ENCODE measurements around the gene MERTK.

DNA sequence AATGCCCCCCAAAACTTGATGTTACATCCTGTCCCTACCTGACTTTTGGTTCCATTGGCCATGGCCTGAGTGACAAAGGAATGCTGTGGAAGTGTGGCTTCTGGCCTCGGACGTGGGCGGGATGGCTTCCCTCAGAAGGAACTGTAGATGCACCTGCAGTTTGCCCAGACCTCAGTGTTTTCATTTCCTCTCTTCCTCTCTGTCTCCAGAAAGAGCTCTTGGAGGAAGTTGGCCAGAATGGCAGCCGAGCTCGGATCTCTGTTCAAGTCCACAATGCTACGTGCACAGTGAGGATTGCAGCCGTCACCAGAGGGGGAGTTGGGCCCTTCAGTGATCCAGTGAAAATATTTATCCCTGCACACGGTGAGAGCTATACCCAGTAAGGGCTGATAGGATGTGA lies 95.6 kb downstream of the MERTK start:
- TF ChIP-seq SIN3A (IDR thresholded peaks at IDR 0.05; ENCODE audit: borderline replicate concordance, insufficient read depth, low read depth, low read length) = no peak
- TF ChIP-seq, protein P1, sequence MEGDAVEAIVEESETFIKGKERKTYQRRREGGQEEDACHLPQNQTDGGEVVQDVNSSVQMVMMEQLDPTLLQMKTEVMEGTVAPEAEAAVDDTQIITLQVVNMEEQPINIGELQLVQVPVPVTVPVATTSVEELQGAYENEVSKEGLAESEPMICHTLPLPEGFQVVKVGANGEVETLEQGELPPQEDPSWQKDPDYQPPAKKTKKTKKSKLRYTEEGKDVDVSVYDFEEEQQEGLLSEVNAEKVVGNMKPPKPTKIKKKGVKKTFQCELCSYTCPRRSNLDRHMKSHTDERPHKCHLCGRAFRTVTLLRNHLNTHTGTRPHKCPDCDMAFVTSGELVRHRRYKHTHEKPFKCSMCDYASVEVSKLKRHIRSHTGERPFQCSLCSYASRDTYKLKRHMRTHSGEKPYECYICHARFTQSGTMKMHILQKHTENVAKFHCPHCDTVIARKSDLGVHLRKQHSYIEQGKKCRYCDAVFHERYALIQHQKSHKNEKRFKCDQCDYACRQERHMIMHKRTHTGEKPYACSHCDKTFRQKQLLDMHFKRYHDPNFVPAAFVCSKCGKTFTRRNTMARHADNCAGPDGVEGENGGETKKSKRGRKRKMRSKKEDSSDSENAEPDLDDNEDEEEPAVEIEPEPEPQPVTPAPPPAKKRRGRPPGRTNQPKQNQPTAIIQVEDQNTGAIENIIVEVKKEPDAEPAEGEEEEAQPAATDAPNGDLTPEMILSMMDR (IDR thresholded peaks at IDR 0.05) = no peak
